ENCODE measurements around the gene DLX5.

Gene DLX5

GRCh38 chr7:97002555-97003261 lies 21.9 kb downstream of the DLX5 start:
- no peak overlapping the region for H3K4me3 ChIP-seq (ENCODE audit: low read depth, low read length)
- no peak for TF ChIP-seq CTCF (IDR thresholded peaks at IDR 0.05; ENCODE audit: insufficient read depth, low read depth, low read length, missing control alignments)
- no peak for DNase-seq (ENCODE audit: low read depth)

- no peak for TF ChIP-seq CTCF (IDR thresholded peaks at IDR 0.05; ENCODE audit: insufficient read depth, low read depth, low read length, missing control alignments)
- H3K4me3 ChIP-seq (ENCODE audit: low read depth, low read length), result no peak overlapping the region
Observed at GRCh38 chr7:97001656-97002554, 22.7 kb downstream of the DLX5 start.

GRCh38 chr7:97001221-97001620 lies 23.4 kb downstream of the DLX5 start:
- no peak for DNase-seq (ENCODE audit: low read depth)
- H3K4me3 ChIP-seq (ENCODE audit: low read depth, low read length), result no peak overlapping the region
- TF ChIP-seq CTCF (IDR thresholded peaks at IDR 0.05; ENCODE audit: insufficient read depth, low read depth, low read length, missing control alignments), result no peak

More at GRCh38 chr7:97001656-97002554, 22.7 kb downstream of the DLX5 start:
- DNase-seq (ENCODE audit: low read depth), result no peak

- no peak for TF ChIP-seq CTCF (IDR thresholded peaks at IDR 0.05; ENCODE audit: insufficient read depth, low read depth, low read length, missing control alignments)
- no peak for DNase-seq (ENCODE audit: low read depth)
- H3K4me3 ChIP-seq (ENCODE audit: low read depth, low read length), result no peak overlapping the region
Observed at GRCh38 chr7:96998744-96999143, 25.9 kb downstream of the DLX5 start.

- H3K4me3 ChIP-seq (ENCODE audit: low read depth, low read length), result no peak overlapping the region
Observed at GRCh38 chr7:96998333-96998732, 26.3 kb downstream of the DLX5 start.

GRCh38 chr7:96997512-96998032 lies 27.1 kb downstream of the DLX5 start:
- no peak overlapping the region for H3K4me3 ChIP-seq (ENCODE audit: low read depth, low read length)
- no peak for TF ChIP-seq CTCF (IDR thresholded peaks at IDR 0.05; ENCODE audit: insufficient read depth, low read depth, low read length, missing control alignments)
- no peak for DNase-seq (ENCODE audit: low read depth)

More at GRCh38 chr7:96998333-96998732, 26.3 kb downstream of the DLX5 start:
- no peak for TF ChIP-seq CTCF (IDR thresholded peaks at IDR 0.05; ENCODE audit: insufficient read depth, low read depth, low read length, missing control alignments)
- no peak for DNase-seq (ENCODE audit: low read depth)
